Measurements from ENCODE around the gene DLL3. TPM values are rescaled to one million over a fixed set of nuclear protein-coding genes. Genes with fewer than 3 reads are reported as not detected.

DLL3 gene
- total and polyA plus RNA-seq, 2 experiments from 2014 or later: 1.1 to 1.6 TPM

GRCh38 chr19:39515551-39516191 lies 16.9 kb downstream of the DLL3 start:
- Histone ChIP-seq H3K4me1 (ENCODE audit: insufficient read depth) (no peaks in the 10 kb centered on the region), H3K4me2 (peak overlapping the region; percentile 88), H3K36me3 (replicated peaks; ENCODE audit: insufficient read depth, low read depth) (no peaks in the 10 kb centered on the region), H3K9me2 (replicated peaks; ENCODE audit: insufficient read depth) (no peaks in the 10 kb centered on the region), H3K4me3 (peak overlapping the region; percentile 28), H3K9me3 (ENCODE audit: low read depth) (no peaks in the 10 kb centered on the region), H4K20me1 (ENCODE audit: insufficient read depth, poor library complexity, severe bottlenecking) (no peaks in the 10 kb centered on the region), H3K79me2 (no peaks in the 10 kb centered on the region), H3K27ac (no peak overlapping the region), H2AFZ (peak overlapping the region; percentile 86), H3K27me3 (peaks cover 46% of the 10 kb centered on the region)
- no peak for TF ChIP-seq EZH2phosphoT487 (IDR thresholded peaks at IDR 0.05; ENCODE audit: low read depth, severe bottlenecking, unreplicated experiment)
- TF ChIP-seq EZH2 (IDR thresholded peaks at IDR 0.05; ENCODE audit: borderline replicate concordance): no peak
- no peak for TF ChIP-seq CTCF (IDR thresholded peaks at IDR 0.05; ENCODE audit: poor library complexity)
- peak; percentile 54 for DNase-seq (ENCODE audit: low spot score)
- 4% methylated on average over 30 of the region's 44 CpGs for WGBS (ENCODE audit: low lambda C conversion rate, missing lambda C conversion rate)

DNA sequence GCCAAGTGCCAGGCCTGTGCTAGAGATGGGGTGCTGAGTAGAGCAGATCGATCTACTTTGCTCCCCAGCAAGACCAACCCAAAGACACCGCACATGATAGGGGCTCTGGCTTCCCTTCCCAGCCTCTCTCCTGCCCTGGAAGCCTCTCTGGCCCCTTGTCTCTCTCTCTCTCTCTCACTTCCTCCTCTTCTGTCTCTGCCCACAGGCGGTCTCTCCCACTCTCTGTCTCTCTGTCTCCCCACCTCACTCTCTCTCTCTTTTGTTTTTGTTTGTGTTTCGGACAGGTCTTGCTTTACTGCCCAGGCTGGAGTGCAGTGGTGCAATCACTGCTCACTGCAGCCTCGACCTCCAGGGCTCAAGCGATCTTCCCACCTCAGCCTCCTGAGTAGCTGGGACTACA lies 17.5 kb downstream of the DLL3 start:
- Histone ChIP-seq H4K20me1 (ENCODE audit: insufficient read depth, poor library complexity, severe bottlenecking) (no peaks in the 10 kb centered on the region), H3K9me3 (ENCODE audit: low read depth) (no peaks in the 10 kb centered on the region), H2AFZ (peak overlapping the region; percentile 86), H3K4me2 (peak overlapping the region; percentile 88), H3K4me1 (ENCODE audit: insufficient read depth) (no peaks in the 10 kb centered on the region), H3K27ac (no peak overlapping the region), H3K36me3 (replicated peaks; ENCODE audit: insufficient read depth, low read depth) (no peaks in the 10 kb centered on the region), H3K4me3 (no peak overlapping the region), H3K27me3 (peaks cover 46% of the 10 kb centered on the region), H3K79me2 (no peaks in the 10 kb centered on the region), H3K9me2 (replicated peaks; ENCODE audit: insufficient read depth) (no peaks in the 10 kb centered on the region)
- WGBS (ENCODE audit: low lambda C conversion rate, missing lambda C conversion rate): 51% methylated on average over 6 of the region's 6 CpGs
- no peak for DNase-seq (ENCODE audit: low spot score)
- TF ChIP-seq EZH2phosphoT487 (IDR thresholded peaks at IDR 0.05; ENCODE audit: low read depth, severe bottlenecking, unreplicated experiment): no peak
- no peak for TF ChIP-seq CTCF (IDR thresholded peaks at IDR 0.05; ENCODE audit: poor library complexity)
- no peak for TF ChIP-seq EZH2 (IDR thresholded peaks at IDR 0.05; ENCODE audit: borderline replicate concordance)

GRCh38 chr19:39517432-39517831 lies 18.7 kb downstream of the DLL3 start:
- no peak overlapping the region for H2AFZ ChIP-seq
- H3K4me2 ChIP-seq: no peak overlapping the region
- no peaks in the 10 kb centered on the region for H3K4me1 ChIP-seq (ENCODE audit: insufficient read depth)
- peaks cover 46% of the 10 kb centered on the region for H3K27me3 ChIP-seq
- no peaks in the 10 kb centered on the region for H3K36me3 ChIP-seq (replicated peaks; ENCODE audit: insufficient read depth, low read depth)
- H3K79me2 ChIP-seq: no peaks in the 10 kb centered on the region
- 84% methylated on average over 3 of the region's 3 CpGs for WGBS (ENCODE audit: low lambda C conversion rate, missing lambda C conversion rate)
- DNase-seq (ENCODE audit: low spot score): no peak
- H3K27ac ChIP-seq: no peak overlapping the region
- TF ChIP-seq EZH2phosphoT487 (IDR thresholded peaks at IDR 0.05; ENCODE audit: low read depth, severe bottlenecking, unreplicated experiment) (no peak), CTCF (IDR thresholded peaks at IDR 0.05; ENCODE audit: poor library complexity) (no peak)
- H3K9me3 ChIP-seq (ENCODE audit: low read depth): no peaks in the 10 kb centered on the region
- no peaks in the 10 kb centered on the region for H4K20me1 ChIP-seq (ENCODE audit: insufficient read depth, poor library complexity, severe bottlenecking)
- H3K9me2 ChIP-seq (replicated peaks; ENCODE audit: insufficient read depth): no peaks in the 10 kb centered on the region
- H3K4me3 ChIP-seq: no peak overlapping the region

All from hepatocyte (in vitro differentiated cells).